ENCODE results near the gene RAI1. TPM values are rescaled to one million over a fixed set of nuclear protein-coding genes. Genes with fewer than 3 reads are reported as not detected.

The RAI1 gene
- total and polyA plus RNA-seq, 2 experiments from 2014 or later = 0.87 to 0.89 TPM

DNA sequence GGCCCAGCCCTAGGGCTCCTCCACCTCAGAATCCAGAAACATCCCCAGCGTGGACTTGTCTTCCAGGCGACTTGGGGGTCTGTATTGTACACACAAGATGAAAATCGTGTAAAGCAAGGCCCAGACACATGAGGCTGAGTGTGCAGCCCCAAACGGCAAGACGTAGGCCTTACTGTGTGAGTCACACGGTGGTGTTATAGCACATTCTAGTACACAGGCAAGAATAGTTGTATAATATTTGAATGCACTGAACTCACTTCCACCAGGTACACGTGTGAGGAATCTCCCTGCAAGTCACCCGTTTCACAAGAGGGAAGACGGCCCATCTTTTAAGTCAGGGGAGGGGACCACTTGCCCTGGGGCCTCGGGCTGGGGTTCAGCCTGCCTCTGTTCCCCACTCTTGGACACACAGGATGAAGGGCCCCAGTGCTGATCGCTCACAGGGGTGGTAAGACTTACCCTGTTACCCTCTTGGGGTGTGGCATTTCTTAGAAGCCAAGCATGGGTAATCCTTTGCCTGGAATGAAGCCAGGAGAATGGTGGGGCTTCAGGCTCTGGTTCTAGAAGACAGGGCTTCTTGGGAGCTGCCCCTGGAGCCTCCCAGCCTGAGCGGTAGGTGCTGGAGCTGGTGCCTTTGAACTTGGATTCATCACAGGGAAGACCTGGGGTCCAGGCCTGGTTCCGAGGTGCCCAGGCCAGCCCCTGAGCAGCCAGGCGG, 84.3 kb downstream of the RAI1 start:
- no peaks in the 10 kb centered on the region for H3K4me1 ChIP-seq (ENCODE audit: insufficient read depth)
- H3K4me3 ChIP-seq = no peak overlapping the region
- no peak for ATAC-seq
- no peaks in the 10 kb centered on the region for H3F3A ChIP-seq (replicated peaks; ENCODE audit: low read depth)
- no peaks in the 10 kb centered on the region for H3K36me3 Mint-ChIP-seq (ENCODE audit: low read depth)
- H3K27ac Mint-ChIP-seq = no peak overlapping the region
- no peaks in the 10 kb centered on the region for H3K36me3 ChIP-seq (ENCODE audit: insufficient read depth)
- H3K4me1 Mint-ChIP-seq = peaks cover 16% of the 10 kb centered on the region
- H3K27me3 Mint-ChIP-seq (ENCODE audit: insufficient read depth, low read depth, poor library complexity) = peaks cover 14% of the 10 kb centered on the region
- no peak overlapping the region for H3K27ac ChIP-seq (ENCODE audit: low read depth)
- H3K9me3 Mint-ChIP-seq = no peaks in the 10 kb centered on the region; the same call in 2 of the 3 replicates
- H3K79me2 ChIP-seq (replicated peaks; ENCODE audit: insufficient read depth) = no peaks in the 10 kb centered on the region
- H3K27me3 ChIP-seq (ENCODE audit: insufficient read depth) = no peaks in the 10 kb centered on the region
- H2AFZ ChIP-seq = no peak overlapping the region
- no peak overlapping the region for H3K4me3 Mint-ChIP-seq
- no peak overlapping the region for H3K4me2 ChIP-seq
- no peak for DNase-seq (ENCODE audit: low spot score)
- TF ChIP-seq EZH2phosphoT487 (IDR thresholded peaks at IDR 0.05; ENCODE audit: unreplicated experiment) (no peak), CTCF (conservative IDR thresholded peaks at IDR 0.05; ENCODE audit: low read depth in 2 of 2) (no peak), ZNF114 (CRISPR knock-in tag; IDR thresholded peaks at IDR 0.05) (no peak)
- TF ChIP-seq, protein P1, sequence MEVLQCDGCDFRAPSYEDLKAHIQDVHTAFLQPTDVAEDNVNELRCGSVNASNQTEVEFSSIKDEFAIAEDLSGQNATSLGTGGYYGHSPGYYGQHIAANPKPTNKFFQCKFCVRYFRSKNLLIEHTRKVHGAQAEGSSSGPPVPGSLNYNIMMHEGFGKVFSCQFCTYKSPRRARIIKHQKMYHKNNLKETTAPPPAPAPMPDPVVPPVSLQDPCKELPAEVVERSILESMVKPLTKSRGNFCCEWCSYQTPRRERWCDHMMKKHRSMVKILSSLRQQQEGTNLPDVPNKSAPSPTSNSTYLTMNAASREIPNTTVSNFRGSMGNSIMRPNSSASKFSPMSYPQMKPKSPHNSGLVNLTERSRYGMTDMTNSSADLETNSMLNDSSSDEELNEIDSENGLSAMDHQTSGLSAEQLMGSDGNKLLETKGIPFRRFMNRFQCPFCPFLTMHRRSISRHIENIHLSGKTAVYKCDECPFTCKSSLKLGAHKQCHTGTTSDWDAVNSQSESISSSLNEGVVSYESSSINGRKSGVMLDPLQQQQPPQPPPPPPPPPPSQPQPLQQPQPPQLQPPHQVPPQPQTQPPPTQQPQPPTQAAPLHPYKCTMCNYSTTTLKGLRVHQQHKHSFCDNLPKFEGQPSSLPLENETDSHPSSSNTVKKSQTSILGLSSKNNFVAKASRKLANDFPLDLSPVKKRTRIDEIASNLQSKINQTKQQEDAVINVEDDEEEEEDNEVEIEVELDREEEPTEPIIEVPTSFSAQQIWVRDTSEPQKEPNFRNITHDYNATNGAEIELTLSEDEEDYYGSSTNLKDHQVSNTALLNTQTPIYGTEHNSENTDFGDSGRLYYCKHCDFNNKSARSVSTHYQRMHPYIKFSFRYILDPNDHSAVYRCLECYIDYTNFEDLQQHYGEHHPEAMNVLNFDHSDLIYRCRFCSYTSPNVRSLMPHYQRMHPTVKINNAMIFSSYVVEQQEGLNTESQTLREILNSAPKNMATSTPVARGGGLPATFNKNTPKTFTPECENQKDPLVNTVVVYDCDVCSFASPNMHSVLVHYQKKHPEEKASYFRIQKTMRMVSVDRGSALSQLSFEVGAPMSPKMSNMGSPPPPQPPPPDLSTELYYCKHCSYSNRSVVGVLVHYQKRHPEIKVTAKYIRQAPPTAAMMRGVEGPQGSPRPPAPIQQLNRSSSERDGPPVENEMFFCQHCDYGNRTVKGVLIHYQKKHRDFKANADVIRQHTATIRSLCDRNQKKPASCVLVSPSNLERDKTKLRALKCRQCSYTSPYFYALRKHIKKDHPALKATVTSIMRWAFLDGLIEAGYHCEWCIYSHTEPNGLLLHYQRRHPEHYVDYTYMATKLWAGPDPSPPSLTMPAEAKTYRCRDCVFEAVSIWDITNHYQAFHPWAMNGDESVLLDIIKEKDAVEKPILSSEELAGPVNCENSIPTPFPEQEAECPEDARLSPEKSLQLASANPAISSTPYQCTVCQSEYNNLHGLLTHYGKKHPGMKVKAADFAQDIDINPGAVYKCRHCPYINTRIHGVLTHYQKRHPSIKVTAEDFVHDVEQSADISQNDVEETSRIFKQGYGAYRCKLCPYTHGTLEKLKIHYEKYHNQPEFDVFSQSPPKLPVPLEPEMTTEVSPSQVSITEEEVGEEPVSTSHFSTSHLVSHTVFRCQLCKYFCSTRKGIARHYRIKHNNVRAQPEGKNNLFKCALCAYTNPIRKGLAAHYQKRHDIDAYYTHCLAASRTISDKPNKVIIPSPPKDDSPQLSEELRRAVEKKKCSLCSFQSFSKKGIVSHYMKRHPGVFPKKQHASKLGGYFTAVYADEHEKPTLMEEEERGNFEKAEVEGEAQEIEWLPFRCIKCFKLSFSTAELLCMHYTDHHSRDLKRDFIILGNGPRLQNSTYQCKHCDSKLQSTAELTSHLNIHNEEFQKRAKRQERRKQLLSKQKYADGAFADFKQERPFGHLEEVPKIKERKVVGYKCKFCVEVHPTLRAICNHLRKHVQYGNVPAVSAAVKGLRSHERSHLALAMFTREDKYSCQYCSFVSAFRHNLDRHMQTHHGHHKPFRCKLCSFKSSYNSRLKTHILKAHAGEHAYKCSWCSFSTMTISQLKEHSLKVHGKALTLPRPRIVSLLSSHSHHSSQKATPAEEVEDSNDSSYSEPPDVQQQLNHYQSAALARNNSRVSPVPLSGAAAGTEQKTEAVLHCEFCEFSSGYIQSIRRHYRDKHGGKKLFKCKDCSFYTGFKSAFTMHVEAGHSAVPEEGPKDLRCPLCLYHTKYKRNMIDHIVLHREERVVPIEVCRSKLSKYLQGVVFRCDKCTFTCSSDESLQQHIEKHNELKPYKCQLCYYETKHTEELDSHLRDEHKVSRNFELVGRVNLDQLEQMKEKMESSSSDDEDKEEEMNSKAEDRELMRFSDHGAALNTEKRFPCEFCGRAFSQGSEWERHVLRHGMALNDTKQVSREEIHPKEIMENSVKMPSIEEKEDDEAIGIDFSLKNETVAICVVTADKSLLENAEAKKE (CRISPR knock-in tag; IDR thresholded peaks at IDR 0.05) = no peak
- no peaks in the 10 kb centered on the region for H4K20me1 ChIP-seq (replicated peaks; ENCODE audit: insufficient read depth)
- no peaks in the 10 kb centered on the region for H3K9me2 ChIP-seq (ENCODE audit: insufficient read depth)

Measured in GM23338 (cell line).